ENCODE results near the gene SYNE1. TPM values are rescaled to one million over a fixed set of nuclear protein-coding genes. Genes with fewer than 3 reads are reported as not detected.

SYNE1 gene
- total and polyA plus RNA-seq, 10 of the 15 experiments (the other 5 are each of a cell fraction or from before 2014, with no cell fraction given), result 2.3 to 28.7 (median 14.1) TPM

DNA sequence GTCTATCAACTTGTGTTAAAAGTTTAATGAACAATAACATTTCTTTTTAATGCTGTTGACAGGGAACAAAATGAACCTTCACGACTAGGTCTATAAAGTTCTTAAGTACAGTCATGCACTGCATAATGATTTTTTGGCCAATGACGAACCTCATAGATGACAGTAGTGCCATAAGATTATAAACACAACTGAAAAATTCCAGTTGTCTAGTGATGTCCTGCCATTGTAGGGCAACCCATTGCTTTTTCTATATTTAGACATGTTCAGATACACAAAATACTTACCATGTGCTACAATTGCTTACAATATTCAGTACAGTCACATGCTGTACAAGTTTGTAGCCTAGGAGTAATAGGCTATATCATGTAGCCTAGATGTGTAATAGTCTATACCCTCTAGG, 93.6 kb downstream of the SYNE1 start:
- Histone ChIP-seq H2AFZ (ENCODE audit: control insufficient read depth, low read depth, low read length) (no peak overlapping the region), H3K27ac (ENCODE audit: control insufficient read depth, insufficient read depth) (no peak overlapping the region), H3K9me3 (replicated peaks; ENCODE audit: control insufficient read depth, insufficient read depth, low read length) (no peaks in the 10 kb centered on the region), H3K4me1 (ENCODE audit: control insufficient read depth, insufficient read depth, low read length) (no peaks in the 10 kb centered on the region), H3K4me2 (ENCODE audit: control insufficient read depth, insufficient read depth) (no peak overlapping the region), H3K4me3 (no peak overlapping the region), H4K20me1 (ENCODE audit: control insufficient read depth, insufficient read depth) (no peaks in the 10 kb centered on the region), H3K27me3 (replicated peaks in 1 of 2; ENCODE audit: control insufficient read depth in 2 of 2, insufficient read depth in 2 of 2, low read length in 1 of 2) (no peaks in the 10 kb centered on the region), H3K36me3 (ENCODE audit: control insufficient read depth in 2 of 2, insufficient read depth in 2 of 2, low read length in 1 of 2) (no peaks in the 10 kb centered on the region), H3K9ac (ENCODE audit: control insufficient read depth, insufficient read depth, low read length) (no peak overlapping the region), H3K79me2 (ENCODE audit: control insufficient read depth, insufficient read depth, low read length) (no peaks in the 10 kb centered on the region)
- no peak for ATAC-seq
- TF ChIP-seq PRDM15 (CRISPR knock-in tag; IDR thresholded peaks at IDR 0.05) (no peak), SMC3 (IDR thresholded peaks at IDR 0.05; ENCODE audit: borderline replicate concordance, low read length) (no peak), RELA (IDR thresholded peaks at IDR 0.05; ENCODE audit: borderline replicate concordance, partially characterized antibody) (no peak), LARP7 (IDR thresholded peaks at IDR 0.05) (no peak)
- TF ChIP-seq, protein P1, sequence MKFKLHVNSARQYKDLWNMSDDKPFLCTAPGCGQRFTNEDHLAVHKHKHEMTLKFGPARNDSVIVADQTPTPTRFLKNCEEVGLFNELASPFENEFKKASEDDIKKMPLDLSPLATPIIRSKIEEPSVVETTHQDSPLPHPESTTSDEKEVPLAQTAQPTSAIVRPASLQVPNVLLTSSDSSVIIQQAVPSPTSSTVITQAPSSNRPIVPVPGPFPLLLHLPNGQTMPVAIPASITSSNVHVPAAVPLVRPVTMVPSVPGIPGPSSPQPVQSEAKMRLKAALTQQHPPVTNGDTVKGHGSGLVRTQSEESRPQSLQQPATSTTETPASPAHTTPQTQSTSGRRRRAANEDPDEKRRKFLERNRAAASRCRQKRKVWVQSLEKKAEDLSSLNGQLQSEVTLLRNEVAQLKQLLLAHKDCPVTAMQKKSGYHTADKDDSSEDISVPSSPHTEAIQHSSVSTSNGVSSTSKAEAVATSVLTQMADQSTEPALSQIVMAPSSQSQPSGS (IDR thresholded peaks at IDR 0.05; ENCODE audit: low read length), result no peak
- in situ Hi-C loops (cut with MboI) (no loop called here), intact Hi-C loops (cut with micrococcal nuclease; ENCODE audit: unreplicated experiment) (no loop called here)
- ChIA-PET CTCF (no interaction called here), RAD21 (ENCODE audit: unreplicated experiment) (no interaction called here), SMC1A (ENCODE audit: uncharacterized antibody, unreplicated experiment) (no interaction called here), POLR2A (no interaction called here)
- no TSS peak for BruUV-seq (replicated peaks)
- DNase-seq (ENCODE audit: low read depth, low spot score), result no peak
- no peak for FAIRE-seq
- WGBS (ENCODE audit: insufficient coverage, insufficient replicate concordance, low lambda C conversion rate, missing lambda C conversion rate), result 32% methylated on average over 2 of the region's 2 CpGs
